Endothelial cell of umbilical vein (primary cell): ENCODE measurements around the gene SPARC.

ENCODE experiments used
- EZH2 ChIP-seq: IDR thresholded peaks from 2 replicates; pipeline ENCODE4 v1.6.1; 2012; ENCODE audit warnings: borderline replicate concordance, low read depth, mild to moderate bottlenecking, moderate library complexity, low read length, inconsistent platforms; ENCODE audit not compliant: severe bottlenecking
- JUN ChIP-seq: IDR thresholded peaks from 2 replicates; pipeline ENCODE4 v1.6.1; 2011; ENCODE audit warnings: borderline replicate concordance, low read depth; ENCODE audit not compliant: insufficient read length, insufficient read depth
- TF ChIP-seq, protein P1 (sequence below), 2 donors: IDR thresholded peaks; 1 replicate in 1 of 2; 2 replicates in 1 of 2; pipeline ENCODE4 v1.5.1; 2011; ENCODE audit warnings: low read length in 2 of 2, mild to moderate bottlenecking in 2 of 2, moderate library complexity in 2 of 2, control low read depth in 1 of 2, inconsistent platforms in 1 of 2, low read depth in 1 of 2; ENCODE audit not compliant: insufficient read depth in 1 of 2; ENCODE audit errors: extremely low read depth in 1 of 2

DNA sequence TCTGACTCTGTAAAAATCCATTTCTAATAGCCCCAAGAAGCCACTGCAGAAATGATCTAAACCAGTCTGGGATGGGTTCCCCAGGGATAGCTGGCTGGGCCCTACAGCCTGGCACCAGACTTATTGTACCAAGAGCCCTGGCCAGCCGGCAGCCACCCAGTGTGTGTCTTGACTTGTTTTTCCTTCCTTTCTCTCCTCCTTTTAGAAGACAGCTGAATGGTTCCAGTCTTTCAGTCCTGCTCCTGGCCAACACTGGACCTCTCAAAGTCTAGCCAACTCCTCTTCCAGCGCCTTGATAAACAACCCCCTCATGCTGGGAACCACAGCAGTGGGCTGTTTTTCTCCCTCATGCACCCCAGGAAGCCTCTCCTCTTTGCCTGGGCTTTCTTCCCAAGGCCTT lies 37.6 kb upstream of the SPARC start:
- TF ChIP-seq, protein P1, sequence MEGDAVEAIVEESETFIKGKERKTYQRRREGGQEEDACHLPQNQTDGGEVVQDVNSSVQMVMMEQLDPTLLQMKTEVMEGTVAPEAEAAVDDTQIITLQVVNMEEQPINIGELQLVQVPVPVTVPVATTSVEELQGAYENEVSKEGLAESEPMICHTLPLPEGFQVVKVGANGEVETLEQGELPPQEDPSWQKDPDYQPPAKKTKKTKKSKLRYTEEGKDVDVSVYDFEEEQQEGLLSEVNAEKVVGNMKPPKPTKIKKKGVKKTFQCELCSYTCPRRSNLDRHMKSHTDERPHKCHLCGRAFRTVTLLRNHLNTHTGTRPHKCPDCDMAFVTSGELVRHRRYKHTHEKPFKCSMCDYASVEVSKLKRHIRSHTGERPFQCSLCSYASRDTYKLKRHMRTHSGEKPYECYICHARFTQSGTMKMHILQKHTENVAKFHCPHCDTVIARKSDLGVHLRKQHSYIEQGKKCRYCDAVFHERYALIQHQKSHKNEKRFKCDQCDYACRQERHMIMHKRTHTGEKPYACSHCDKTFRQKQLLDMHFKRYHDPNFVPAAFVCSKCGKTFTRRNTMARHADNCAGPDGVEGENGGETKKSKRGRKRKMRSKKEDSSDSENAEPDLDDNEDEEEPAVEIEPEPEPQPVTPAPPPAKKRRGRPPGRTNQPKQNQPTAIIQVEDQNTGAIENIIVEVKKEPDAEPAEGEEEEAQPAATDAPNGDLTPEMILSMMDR (IDR thresholded peaks at IDR 0.05; ENCODE audit: extremely low read depth in 1 of 2, insufficient read depth in 1 of 2, low read depth in 1 of 2, low read length in 2 of 2) = no peak
- no peak for TF ChIP-seq JUN
- TF ChIP-seq EZH2 = no peak
